Keratinocyte (primary cell): ENCODE data around the gene SYCE3.

ENCODE experiments used
- CTCF ChIP-seq, 3 experiments: IDR thresholded peaks in 1 of 3; conservative IDR thresholded peaks in 1 of 3; optimal IDR thresholded peaks in 1 of 3; 2 replicates in 2 of 3; 3 replicates in 1 of 3; pipeline versions ENCODE3 to v1.5.1; 2011; ENCODE audit warnings: low read length in 3 of 3, mild to moderate bottlenecking in 3 of 3, moderate library complexity in 2 of 3, control low read depth in 1 of 3, inconsistent platforms in 1 of 3; ENCODE audit not compliant: insufficient read depth in 2 of 3; ENCODE audit errors: extremely low read depth in 1 of 3
- EZH2 ChIP-seq: IDR thresholded peaks from one replicate; pipeline ENCODE4 v1.6.1; 2012; ENCODE audit warnings: inconsistent platforms, mild to moderate bottlenecking, low read length, moderate library complexity

GRCh38 chr22:50527921-50528681 lies 34.6 kb downstream of the SYCE3 start:
- TF ChIP-seq CTCF (optimal IDR thresholded peaks at IDR 0.05 in 1 of 3, IDR thresholded peaks at IDR 0.05 in 1 of 3, conservative IDR thresholded peaks at IDR 0.05 in 1 of 3; ENCODE audit: extremely low read depth in 1 of 3, insufficient read depth in 2 of 3, low read length in 3 of 3) (no peak), EZH2 (no peak)
